ENCODE measurements around the gene SPOPL. TPM values are rescaled to one million over a fixed set of nuclear protein-coding genes. Genes with fewer than 3 reads are reported as not detected.

Gene SPOPL
- total RNA-seq, 2 donors from 2014 or later, result 28.7 to 46.3 TPM

- Histone ChIP-seq H3K4me1 (ENCODE audit: control insufficient read depth in 1 of 2, low read depth in 2 of 2) (no peaks in the 10 kb centered on the region), H3K9me3 (no peaks in the 10 kb centered on the region), H3K27ac (no peak overlapping the region), H3K27me3 (replicated peaks; ENCODE audit: insufficient read depth) (no peaks in the 10 kb centered on the region), H3K36me3 (no peaks in the 10 kb centered on the region), H3K4me3 (no peak overlapping the region)
- no peak for TF ChIP-seq CTCF (IDR thresholded peaks at IDR 0.05)
- DNase-seq (ENCODE audit: low spot score), result no peak
- ATAC-seq (ENCODE audit: insufficient number of reproducible peaks, low FRiP score, low read depth), result no peak
These were observed 63.1 kb downstream of the SPOPL start for GRCh38 chr2:138564586-138565229.

GRCh38 chr2:138565230-138565598 lies 63.6 kb downstream of the SPOPL start:
- H3K9me3 ChIP-seq, result no peaks in the 10 kb centered on the region
- no peak overlapping the region for H3K27ac ChIP-seq
- H3K36me3 ChIP-seq, result no peaks in the 10 kb centered on the region
- no peaks in the 10 kb centered on the region for H3K4me1 ChIP-seq (ENCODE audit: control insufficient read depth in 1 of 2, low read depth in 2 of 2)
- H3K4me3 ChIP-seq, result no peak overlapping the region
- ATAC-seq (ENCODE audit: insufficient number of reproducible peaks, low FRiP score, low read depth), result no peak
- no peaks in the 10 kb centered on the region for H3K27me3 ChIP-seq (replicated peaks; ENCODE audit: insufficient read depth)
- TF ChIP-seq CTCF (IDR thresholded peaks at IDR 0.05), result no peak
- no peak for DNase-seq (ENCODE audit: low spot score)

- Histone ChIP-seq H3K27me3 (replicated peaks; ENCODE audit: insufficient read depth) (no peaks in the 10 kb centered on the region), H3K4me1 (ENCODE audit: control insufficient read depth in 1 of 2, low read depth in 2 of 2) (no peaks in the 10 kb centered on the region), H3K9me3 (no peaks in the 10 kb centered on the region), H3K4me3 (no peak overlapping the region), H3K36me3 (peaks cover 9% of the 10 kb centered on the region), H3K27ac (no peak overlapping the region)
- ATAC-seq (ENCODE audit: insufficient number of reproducible peaks, low FRiP score, low read depth), result no peak
- no peak for DNase-seq (ENCODE audit: low spot score)
- TF ChIP-seq CTCF (IDR thresholded peaks at IDR 0.05), result no peak
These were observed 70.7 kb downstream of the SPOPL start for GRCh38 chr2:138572318-138572717.

GRCh38 chr2:138577066-138577465 lies 75.5 kb downstream of the SPOPL start:
- ATAC-seq (ENCODE audit: insufficient number of reproducible peaks, low FRiP score, low read depth), result no peak
- H3K36me3 ChIP-seq, result peaks cover 14% of the 10 kb centered on the region
- DNase-seq (ENCODE audit: low spot score), result no peak
- H3K27me3 ChIP-seq (replicated peaks; ENCODE audit: insufficient read depth), result no peaks in the 10 kb centered on the region
- H3K27ac ChIP-seq, result no peak overlapping the region
- no peak overlapping the region for H3K4me3 ChIP-seq
- no peaks in the 10 kb centered on the region for H3K4me1 ChIP-seq (ENCODE audit: control insufficient read depth in 1 of 2, low read depth in 2 of 2)
- no peak for TF ChIP-seq CTCF (IDR thresholded peaks at IDR 0.05)
- H3K9me3 ChIP-seq, result peaks cover 4% of the 10 kb centered on the region

- TF ChIP-seq CTCF (IDR thresholded peaks at IDR 0.05), result no peak
- peaks cover 4% of the 10 kb centered on the region for H3K9me3 ChIP-seq
- no peaks in the 10 kb centered on the region for H3K4me1 ChIP-seq (ENCODE audit: control insufficient read depth in 1 of 2, low read depth in 2 of 2)
- no peak overlapping the region for H3K27ac ChIP-seq
- ATAC-seq (ENCODE audit: insufficient number of reproducible peaks, low FRiP score, low read depth), result no peak
- H3K4me3 ChIP-seq, result no peak overlapping the region
- DNase-seq (ENCODE audit: low spot score), result no peak
- H3K36me3 ChIP-seq, result peaks cover 9% of the 10 kb centered on the region
- no peaks in the 10 kb centered on the region for H3K27me3 ChIP-seq (replicated peaks; ENCODE audit: insufficient read depth)
These were observed 78.0 kb downstream of the SPOPL start for GRCh38 chr2:138579556-138579955.

All from thoracic aorta (tissue), 2 donors.